Measurements from ENCODE around the gene ZNF711.
"Not testable (repeated sequence)": the region's sequence is repeated elsewhere in the genome, so short reads cannot be mapped to it uniquely, and the experiment has no call there.

Gene ZNF711

DNA sequence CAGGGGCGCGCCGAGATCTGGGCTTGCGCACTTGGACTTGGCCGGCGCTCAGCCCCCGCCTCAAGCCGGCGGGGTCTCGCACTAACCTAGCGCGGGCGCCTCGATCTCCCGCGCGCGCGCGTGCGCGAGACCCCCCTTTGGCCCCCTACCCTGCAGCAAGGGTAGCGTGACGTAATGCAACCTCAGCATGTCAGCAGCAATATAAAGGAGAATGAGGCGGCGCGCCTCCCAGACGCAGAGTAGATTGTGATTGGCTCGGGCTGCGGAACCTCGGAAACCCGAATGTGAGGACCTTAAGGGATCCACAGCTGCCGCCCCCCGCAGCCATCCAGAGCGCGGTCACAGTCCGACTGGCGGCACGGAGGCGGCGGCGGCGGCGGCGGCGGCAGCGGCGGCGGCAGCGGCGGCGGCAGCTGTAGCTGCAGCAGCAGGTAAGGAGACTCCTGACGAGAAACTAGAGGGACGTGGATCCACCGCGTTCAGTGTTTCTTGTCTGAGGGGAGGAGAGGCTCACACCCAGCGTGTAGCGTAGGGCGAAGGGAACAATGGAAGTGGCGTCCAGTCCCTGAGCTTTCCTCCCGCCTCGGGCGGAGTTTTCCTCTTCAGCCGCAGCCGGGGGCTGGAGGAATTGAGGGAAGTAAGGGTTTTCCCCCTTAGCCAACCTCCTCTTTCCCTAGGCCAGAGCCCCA lies at the start of gene ZNF711, which contains the start of gene SATL1:
ZNF711 (plus strand) TSS at position 231 of the 689 bp plus-strand sequence. CDS start 3,582 bp downstream, outside the sequence.
SATL1 (minus strand) TSS at position 19 of the 689 bp plus-strand sequence. CDS start 134,811 bp downstream, outside the sequence.
- DNase-seq (ENCODE audit: low read depth, low spot score), result peak; percentile 88

DNA sequence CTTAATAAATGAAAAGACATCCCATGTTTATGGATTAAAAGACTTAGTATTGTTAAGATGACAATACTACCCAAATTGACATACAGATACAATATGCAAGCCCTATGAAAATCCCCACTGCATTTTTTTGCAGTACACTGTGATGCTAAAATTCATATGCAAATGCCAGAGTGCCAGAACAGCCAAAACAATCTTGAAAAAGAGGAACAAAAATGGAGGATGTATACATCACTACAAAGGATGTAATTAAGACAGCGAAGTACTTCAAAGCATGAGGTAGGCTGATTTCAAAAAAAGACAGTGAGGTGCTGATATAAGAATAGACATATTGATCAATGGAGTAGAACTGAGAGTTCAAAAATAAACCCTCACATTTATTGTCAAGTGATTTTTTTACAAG lies 47.5 kb upstream of the ZNF711 start:
- no peak for DNase-seq (ENCODE audit: low read depth, low spot score)

DNA sequence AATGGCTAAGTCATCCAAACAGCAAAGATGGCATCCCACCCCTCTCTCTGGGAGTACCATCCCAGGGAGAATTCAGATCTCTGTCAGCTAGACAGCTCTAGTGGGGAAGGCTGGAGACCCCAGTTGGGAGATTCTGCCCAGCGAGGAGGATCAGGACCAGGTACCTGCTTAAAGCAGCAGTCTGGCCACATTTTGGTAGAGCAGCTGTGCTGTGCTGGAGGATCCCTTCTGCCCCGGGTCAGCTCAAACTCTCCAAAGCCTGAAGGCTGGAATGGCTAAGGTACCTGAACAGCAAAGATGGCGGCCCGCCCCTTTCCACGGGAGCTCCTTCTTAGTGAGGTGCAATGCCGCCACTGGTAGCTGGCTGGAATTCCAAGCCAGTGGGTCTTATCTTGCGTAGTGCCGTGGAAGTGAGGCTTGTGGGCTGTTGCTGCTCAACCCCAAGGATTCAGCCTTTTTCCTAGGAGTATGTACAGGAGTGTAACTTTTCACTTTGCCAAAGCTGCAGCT lies 40.3 kb upstream of the ZNF711 start:
- no peak for DNase-seq (ENCODE audit: low read depth, low spot score)

DNA sequence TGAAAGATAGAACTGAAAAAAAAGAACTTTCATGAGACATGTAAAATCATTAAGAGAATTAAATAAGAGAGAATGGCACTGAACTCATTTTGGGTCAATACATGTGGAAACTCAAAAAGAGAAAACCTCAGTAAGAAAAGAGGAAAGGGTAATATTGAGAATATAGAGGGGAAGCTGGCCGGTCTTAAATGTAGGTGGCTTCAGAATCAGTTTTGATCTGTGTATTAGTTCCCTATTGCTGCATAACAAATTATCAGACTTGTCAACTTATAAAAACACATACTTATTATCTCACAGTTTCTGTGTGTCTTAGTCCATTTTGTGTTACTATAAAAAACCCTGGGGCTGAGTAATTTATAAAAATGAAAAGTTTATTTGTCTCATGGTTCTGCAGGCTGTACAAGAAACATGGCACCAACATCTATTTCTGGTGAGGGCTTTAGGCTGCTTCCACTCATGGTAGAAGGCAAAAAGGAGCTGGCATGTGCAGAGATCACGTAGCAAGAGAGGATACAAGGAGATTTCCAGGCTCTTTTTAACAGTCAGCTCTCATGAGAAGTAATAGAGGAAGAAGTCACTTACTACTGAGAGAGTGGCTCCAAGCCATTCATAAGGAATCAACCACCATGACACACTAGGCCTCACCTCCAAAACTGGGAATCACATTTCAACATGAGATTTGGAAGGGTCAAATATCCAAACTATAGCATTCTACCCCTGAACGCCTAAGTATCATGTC lies 29.8 kb upstream of the ZNF711 start:
- no peak for DNase-seq (ENCODE audit: low read depth, low spot score)

DNA sequence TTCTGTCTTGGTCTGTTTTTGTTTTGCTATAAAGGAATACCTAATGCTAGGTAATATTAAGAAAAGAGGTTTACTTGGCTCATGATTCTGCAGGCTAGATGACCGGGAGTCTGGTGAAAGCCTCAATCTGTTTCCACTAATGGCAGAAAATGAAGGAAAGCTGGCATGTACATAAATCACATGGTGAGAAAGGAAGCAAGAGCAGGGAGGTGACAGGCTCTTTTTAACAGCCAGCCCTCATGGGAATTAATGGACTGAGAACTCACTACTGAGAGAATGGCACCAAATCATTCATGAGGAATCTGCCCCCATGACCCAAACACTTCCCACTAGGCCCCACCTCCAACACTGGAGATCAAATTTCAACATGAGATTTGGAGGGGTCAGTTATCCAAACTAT lies 27.8 kb upstream of the ZNF711 start:
- no peak for DNase-seq (ENCODE audit: low read depth, low spot score)

DNA sequence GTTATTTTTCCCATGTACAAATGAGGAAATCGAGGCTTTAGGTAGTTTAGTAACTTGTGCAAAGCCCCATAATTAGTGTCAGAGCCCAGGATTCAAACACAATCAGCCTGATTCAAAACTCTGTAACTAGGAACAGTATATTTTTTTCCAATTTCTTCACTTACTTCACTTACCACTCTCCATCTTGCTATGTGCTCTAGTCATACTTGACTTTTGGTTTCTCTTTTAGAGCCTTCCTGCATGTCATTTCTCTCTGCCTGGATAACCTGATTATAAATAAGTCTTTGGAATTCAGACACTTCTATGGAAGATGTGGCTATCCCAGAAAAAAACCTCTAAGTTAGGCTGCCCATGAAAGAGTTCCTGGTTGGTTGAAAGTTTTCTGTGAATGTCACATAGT lies 22.4 kb upstream of the ZNF711 start:
- no peak for DNase-seq (ENCODE audit: low read depth, low spot score)

DNA sequence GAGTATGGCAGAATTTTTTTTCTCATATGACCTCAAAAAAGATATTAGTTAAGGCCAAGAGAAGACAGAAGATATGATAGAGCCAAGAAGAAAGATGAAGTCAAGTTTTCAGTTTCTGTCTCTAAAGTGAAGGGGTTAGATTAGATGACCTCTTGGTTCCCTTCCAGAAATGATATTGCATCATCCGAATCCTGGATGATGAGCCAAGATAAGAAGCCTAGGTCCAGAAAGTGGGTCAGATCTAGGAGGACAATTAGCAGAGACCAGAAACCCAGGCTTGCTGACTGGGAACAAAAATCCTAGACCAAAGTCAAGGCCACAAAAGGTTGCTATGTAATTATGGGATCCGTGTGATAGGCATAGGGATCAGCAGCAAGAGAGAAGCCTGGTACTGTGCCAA lies 20.4 kb upstream of the ZNF711 start:
- DNase-seq (ENCODE audit: low read depth, low spot score), result no peak

DNA sequence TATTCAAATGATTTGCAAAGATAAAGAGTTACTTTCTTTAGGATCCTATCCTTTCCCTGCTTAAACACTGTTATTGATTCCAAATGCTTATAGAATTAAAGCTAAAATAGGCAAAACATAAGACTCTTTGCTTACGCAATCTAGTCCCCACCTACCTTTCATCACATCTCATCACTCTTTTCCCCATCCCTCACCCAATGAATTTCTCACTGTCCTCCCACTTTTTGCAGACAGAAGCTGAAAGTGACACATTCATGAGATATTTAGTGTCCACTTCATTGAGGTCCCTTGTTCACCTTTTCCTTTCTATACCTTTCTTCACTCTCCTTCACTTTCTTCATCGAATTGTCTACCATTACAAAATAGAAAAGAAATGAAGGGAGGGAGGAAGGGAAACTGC lies 636 bp upstream of the ZNF711 start:
- DNase-seq (ENCODE audit: low read depth, low spot score), result no peak

DNA sequence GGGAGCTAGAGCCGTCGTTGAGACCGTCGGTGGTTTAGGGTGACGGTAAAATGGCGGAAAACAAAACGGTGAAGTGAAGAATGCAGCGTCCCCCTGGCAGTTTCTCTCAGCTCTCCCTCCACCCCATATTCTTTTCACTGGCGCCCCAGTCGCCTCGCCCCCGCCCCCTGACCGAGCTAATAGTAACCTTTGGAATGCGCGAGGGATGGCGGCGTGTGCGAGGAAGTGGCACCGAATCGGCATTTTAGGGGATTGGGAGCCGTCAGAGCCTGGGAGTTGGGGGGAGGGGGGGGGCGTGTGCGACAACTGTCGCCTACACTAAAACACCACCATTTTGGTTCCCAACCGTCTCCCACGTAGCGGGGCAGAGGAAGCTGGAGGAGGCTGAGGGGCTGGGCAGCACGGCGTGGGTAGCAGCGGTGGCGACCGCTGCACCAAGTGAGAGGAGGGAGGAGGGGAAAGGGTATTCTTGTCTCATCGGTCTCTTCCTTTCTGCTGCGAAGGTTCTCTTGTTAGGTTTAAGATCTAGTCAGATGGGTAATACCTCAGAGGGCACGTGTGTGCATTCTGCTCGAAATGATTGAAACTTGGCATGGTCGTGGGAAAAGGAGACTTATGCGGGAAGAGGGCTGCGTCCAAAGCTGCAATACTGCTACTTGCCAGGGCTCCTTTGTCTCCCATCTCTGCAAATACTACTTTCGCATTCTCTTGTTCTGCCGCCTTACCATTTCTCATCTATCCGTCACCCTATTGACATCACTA lies 840 bp downstream of the ZNF711 start:
- DNase-seq (ENCODE audit: low read depth, low spot score), result peak; percentile 50

DNA sequence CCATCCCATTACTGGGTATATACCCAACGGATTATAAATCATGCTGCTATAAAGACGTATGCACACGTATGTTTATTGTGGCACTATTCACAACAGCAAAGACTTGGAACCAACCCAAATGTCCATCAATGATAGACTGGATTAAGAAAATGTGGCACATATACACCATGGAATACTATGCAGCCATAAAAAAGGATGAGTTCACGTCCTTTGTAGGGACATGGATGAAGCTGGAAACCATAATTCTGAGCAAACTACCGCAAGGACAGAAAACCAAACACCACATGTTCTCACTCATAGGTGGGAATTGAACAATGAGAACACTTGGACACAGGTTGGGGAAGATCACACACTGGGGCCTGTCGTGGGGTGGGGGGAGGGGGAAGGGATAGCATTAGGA lies 41.5 kb downstream of the ZNF711 start:
- DNase-seq (ENCODE audit: low read depth, low spot score), result not testable (repeated sequence)

DNA sequence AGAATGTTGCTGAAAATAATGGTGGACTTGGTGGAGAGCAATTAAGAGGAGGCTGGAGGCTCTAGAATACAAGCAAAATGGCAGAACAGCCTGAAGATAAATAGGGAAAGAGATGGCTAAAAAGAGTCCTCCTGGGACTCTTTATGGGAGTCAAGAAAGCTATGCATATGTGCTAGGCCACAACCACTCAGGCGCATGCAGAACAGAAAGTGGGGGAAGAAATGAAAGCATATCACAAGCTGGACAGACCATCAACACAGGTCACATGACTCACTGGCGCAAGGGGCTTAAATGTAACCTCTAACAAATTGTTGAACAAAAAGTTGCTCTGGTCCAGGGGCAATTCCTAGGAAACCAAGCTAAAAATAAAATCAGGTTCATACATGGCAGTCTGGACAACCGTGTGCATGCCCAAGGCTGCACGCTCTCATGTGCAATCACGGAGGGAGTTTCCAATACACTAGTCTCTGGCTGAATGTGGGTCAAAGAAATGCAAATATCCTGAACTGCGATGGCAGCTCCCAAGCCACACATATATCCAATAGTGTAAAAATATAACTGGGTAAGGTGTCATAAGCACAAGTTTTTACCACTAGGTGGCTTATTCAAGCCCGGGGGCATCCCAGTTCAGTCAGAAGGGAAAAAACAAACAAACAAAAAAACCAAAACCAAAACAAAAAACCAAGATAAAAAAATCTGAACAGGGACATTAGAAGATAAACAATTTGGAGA lies 45.4 kb downstream of the ZNF711 start:
- no peak for DNase-seq (ENCODE audit: low read depth, low spot score)

DNA sequence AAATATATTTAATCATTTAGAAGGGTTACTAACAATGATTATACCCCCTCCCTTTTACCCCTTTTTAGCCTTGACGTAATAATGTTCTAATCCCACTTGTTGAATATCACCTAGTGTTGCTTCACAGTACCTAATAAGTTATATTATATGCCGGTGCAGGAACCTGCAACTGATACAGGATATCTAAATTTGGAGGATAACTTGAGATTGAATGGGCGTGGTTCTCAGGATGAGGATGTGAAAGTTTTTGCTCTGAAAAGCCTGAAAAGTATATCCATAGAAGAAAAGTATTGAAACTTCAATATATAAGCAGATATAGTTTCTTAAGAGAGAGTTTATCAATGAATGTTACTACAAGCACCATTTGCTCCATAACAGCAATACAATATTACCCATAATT lies 59.8 kb downstream of the ZNF711 start:
- no peak for DNase-seq (ENCODE audit: low read depth, low spot score)

DNA sequence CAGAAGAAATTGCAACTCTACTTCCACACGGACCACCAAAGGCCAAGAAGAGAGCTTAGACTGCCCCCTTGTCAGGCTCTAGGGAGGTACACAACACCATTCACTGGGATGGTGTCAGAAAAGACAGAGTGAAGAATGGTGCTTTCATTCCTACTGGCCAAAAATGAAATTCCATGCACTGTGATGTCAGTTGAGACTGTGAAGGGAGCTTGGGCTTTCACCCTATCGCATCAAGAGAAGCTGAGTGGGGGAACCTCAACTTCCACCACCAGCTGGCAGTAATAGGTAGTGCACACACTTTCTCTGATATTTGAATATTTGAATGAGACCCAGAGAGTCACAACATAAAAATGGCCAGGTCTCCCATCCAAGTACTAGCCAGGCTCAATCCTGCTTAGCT lies 65.9 kb downstream of the ZNF711 start:
- DNase-seq (ENCODE audit: low read depth, low spot score), result no peak

DNA sequence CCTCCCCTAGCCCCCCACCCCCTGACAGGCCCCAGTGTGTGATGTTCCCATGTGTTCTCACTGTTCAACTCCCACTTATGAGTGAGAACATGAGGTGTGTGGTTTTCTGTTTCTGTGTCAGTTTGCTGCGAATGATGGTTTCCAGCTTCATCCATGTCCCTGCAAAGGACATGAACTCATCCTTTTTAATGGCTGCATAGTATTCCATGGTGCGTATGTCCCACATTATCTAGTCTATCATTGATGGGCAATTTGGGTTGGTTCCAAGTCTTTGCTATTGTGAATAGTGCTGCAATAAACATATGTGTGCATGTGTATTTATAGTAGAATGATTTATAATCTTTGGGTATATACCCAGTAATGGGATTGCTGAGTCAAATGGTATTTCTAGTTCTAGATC lies 67.6 kb downstream of the ZNF711 start:
- not testable (repeated sequence) for DNase-seq (ENCODE audit: low read depth, low spot score)

All from astrocyte of the hippocampus (primary cell).